Measurements from ENCODE around the gene ONECUT1. TPM values are rescaled to one million over a fixed set of nuclear protein-coding genes. Genes with fewer than 3 reads are reported as not detected.

ONECUT1 gene
- not detected in 2 replicates for total RNA-seq (ENCODE audit: low replicate concordance)

GRCh38 chr15:52790169-52790708, at the start of gene ONECUT1:
ONECUT1 (minus strand) TSS chr15:52790336; CDS start chr15:52789884, 452 bp downstream.

Other genes starting within 250 kb of the ONECUT1 start
- gene ARPP19, start 221.3 kb downstream of the ONECUT1 start, total RNA-seq (ENCODE audit: low replicate concordance) = 43.6 and 56.2 TPM in 2 replicates
- 12.3 and 18.5 TPM in 2 replicates for gene ATOSA, start 110.9 kb downstream of the ONECUT1 start, total RNA-seq (ENCODE audit: low replicate concordance)

Measured in smooth muscle cell of the coronary artery (primary cell).